MM.1S (cell line): ENCODE results near the gene CABLES1.

Source experiments
- EZH2 ChIP-seq: fragments of 300-600 bp; sonication (generic); optimal IDR thresholded peaks from 2 replicates; pipeline ENCODE3; 2017; ENCODE audit warnings: low read depth, mild to moderate bottlenecking, antibody characterized with exemption, low read length, mixed read lengths
- EZH2phosphoT487 ChIP-seq: fragments of 300-600 bp; sonication (generic); IDR thresholded peaks from 2 replicates; pipeline ENCODE4 v1.6.1; 2018; ENCODE audit warnings: antibody characterized with exemption, low read length
- TF ChIP-seq, protein P1 (sequence below): fragments of 300-600 bp; sonication (generic); IDR thresholded peaks from 2 replicates; pipeline ENCODE4 v1.5.1; 2016; ENCODE audit warnings: antibody characterized with exemption, low read length, mixed read lengths

DNA sequence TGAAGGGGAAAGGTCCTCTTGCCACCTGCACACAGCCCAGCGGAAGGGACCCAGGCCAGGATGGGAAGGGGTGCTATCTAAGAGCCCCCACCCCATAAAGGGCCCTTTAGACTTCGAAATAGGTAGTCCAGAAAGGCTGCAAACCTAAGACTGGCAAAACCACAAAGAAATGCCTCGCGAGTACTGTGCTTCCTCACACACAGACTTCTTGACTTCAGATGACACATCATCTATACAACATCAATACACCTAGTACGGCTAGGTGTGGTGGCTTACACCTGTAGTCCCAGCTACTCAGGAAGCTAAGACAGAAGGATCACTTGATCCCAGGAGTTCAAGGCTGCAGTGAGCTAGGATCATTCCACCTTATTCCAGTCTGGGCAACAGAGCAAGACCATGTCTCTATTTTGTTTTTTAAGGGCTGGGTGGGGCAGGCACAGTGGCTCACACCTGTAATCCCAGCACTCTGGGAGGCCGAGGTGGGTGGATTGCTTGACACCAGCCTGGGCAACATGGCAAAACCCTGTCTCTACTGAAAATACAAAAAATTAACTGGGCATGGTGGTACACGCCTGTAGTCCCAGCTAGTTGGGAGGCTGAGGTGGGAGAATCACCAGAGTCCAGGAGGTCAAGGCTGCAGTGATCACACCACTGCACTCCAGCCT lies 125.8 kb downstream of the CABLES1 start:
- TF ChIP-seq, protein P1, sequence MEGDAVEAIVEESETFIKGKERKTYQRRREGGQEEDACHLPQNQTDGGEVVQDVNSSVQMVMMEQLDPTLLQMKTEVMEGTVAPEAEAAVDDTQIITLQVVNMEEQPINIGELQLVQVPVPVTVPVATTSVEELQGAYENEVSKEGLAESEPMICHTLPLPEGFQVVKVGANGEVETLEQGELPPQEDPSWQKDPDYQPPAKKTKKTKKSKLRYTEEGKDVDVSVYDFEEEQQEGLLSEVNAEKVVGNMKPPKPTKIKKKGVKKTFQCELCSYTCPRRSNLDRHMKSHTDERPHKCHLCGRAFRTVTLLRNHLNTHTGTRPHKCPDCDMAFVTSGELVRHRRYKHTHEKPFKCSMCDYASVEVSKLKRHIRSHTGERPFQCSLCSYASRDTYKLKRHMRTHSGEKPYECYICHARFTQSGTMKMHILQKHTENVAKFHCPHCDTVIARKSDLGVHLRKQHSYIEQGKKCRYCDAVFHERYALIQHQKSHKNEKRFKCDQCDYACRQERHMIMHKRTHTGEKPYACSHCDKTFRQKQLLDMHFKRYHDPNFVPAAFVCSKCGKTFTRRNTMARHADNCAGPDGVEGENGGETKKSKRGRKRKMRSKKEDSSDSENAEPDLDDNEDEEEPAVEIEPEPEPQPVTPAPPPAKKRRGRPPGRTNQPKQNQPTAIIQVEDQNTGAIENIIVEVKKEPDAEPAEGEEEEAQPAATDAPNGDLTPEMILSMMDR: no peak
- TF ChIP-seq EZH2: no peak
- no peak for TF ChIP-seq EZH2phosphoT487
